Stimulated activated CD4-positive, alpha-beta T cell treated with anti-CD3 and anti-CD28 coated beads, Interleukin-2, amount 100 ng/mL, for 48 hours (primary cell): ENCODE data around the gene SLC1A7.

Source experiments
- DNase-seq, 2 donors: peaks; one replicate each; pipeline ENCODE4 v3.0.0-alpha.2; 2020

SLC1A7 gene

GRCh38 chr1:53075206-53075605, 67.2 kb downstream of the SLC1A7 start:
- no peak for DNase-seq

GRCh38 chr1:53074313-53075154, 67.9 kb downstream of the SLC1A7 start:
- DNase-seq: no peak

- no peak for DNase-seq
Observed at GRCh38 chr1:53073868-53074311, 68.5 kb downstream of the SLC1A7 start.

- no peak for DNase-seq
Observed at GRCh38 chr1:53073287-53073686, 69.2 kb downstream of the SLC1A7 start.

- no peak for DNase-seq
Observed at GRCh38 chr1:53071915-53072314, 70.5 kb downstream of the SLC1A7 start.

GRCh38 chr1:53071167-53071865, 71.1 kb downstream of the SLC1A7 start:
- no peak for DNase-seq

- no peak for DNase-seq
Observed at GRCh38 chr1:53070621-53071020, 71.8 kb downstream of the SLC1A7 start.

- no peak for DNase-seq
Observed at GRCh38 chr1:53069663-53070327, 72.6 kb downstream of the SLC1A7 start.

GRCh38 chr1:53069265-53069662, 73.2 kb downstream of the SLC1A7 start:
- DNase-seq: no peak

- DNase-seq: no peak
Observed at GRCh38 chr1:53068314-53069099, 73.9 kb downstream of the SLC1A7 start.

GRCh38 chr1:53067886-53068285, 74.6 kb downstream of the SLC1A7 start:
- no peak for DNase-seq

- no peak for DNase-seq
Observed at GRCh38 chr1:53066891-53067738, 75.3 kb downstream of the SLC1A7 start.

GRCh38 chr1:53066488-53066887, 76.0 kb downstream of the SLC1A7 start:
- DNase-seq: no peak

GRCh38 chr1:53065391-53065790, 77.0 kb downstream of the SLC1A7 start:
- DNase-seq: no peak

- no peak for DNase-seq
Observed at GRCh38 chr1:53063744-53064515, 78.5 kb downstream of the SLC1A7 start.

GRCh38 chr1:53062708-53063591, 79.5 kb downstream of the SLC1A7 start:
- DNase-seq: no peak

- DNase-seq: no peak
Observed at GRCh38 chr1:53061859-53062707, 80.4 kb downstream of the SLC1A7 start, which contains the start of gene PODN. Gene PODN, plus strand, starts transcription at chr1:53062213. Its CDS starts 7,643 bp downstream, at chr1:53069856.

- DNase-seq: no peak
Observed at GRCh38 chr1:53061123-53061858, 81.1 kb downstream of the SLC1A7 start.
